Putamen (tissue), 1 donor: ENCODE results near the gene GABRB3.

Source experiments
- DNase-seq: peaks from one replicate; pipeline ENCODE4 v3.0.0-alpha.2; 2016; ENCODE audit warnings: low spot score

Gene GABRB3

DNA sequence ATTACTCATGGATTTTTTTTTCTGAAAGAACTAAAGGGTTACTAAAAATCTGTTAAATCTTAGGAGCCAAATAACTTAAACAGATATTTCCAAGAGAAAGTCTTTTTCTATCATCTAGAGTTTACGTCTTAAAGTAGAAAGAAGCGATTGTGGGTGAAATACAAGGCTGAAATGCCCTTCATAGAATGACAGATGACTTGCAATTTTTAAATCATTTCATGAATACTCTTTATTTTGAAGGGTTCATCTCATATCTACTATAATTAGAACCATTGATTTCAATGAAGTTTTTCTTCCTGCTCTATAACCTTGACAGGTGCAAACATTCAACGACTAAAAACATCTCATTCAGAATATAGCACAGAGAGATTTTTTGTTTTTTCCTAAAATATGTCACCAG, 217.0 kb downstream of the GABRB3 start:
- no peak for DNase-seq

DNA sequence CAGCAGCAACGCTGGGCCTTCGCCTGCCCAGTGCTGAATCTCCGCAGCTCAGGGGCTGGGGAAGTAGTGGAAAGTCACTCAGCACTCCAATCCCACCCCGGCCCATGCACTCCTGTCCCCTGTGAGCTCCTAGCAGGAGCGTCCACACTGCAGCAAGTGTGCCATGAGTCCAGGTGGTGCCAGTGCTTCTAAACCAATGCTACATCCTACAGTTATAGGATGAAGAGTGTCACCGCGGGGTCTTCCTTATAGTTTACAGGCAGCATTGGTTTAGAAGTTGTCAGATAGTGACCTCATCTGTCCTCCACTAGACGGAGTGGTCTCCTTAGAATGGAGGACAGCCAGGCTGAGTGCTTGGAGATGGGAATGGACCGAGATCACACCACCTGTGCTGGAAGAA, 221.4 kb downstream of the GABRB3 start:
- DNase-seq, result no peak

DNA sequence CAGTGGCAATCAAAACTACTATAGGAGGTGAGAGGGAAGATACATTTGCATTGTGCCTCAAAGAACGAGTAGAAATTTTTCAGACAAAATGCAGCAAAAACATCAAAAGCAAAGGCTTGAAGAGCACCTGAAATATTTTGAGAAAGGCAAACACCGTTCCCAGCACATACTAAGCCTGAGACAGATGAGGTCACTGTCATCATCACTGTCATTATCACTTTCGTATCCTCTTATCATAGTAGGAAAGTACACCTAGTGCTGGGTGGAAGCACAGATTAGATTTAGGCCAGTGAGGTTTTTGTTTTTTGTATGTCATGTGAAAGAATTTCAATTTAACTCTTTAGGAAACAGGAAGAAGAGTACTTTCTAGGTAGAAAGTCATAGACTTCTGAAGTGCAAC, 222.0 kb downstream of the GABRB3 start:
- no peak for DNase-seq

DNA sequence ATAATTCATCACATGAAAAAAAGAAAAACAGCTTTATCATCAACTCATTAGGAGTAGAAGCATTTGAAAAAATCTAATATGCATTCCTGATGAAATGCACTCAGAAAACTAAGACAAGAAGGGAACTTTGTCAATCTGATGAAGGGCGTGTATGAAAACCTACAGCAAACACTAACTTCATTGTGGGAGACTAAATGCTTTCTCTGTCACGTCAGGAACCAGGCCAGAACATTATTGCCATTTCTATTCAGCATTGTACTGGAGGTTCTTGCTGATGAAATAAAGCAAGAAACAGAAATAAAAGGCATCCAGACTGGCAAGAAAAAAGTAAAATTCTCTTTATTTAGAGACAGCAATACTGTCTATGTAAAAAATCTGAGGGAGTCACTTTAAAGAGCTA, 235.2 kb downstream of the GABRB3 start:
- no peak for DNase-seq

DNA sequence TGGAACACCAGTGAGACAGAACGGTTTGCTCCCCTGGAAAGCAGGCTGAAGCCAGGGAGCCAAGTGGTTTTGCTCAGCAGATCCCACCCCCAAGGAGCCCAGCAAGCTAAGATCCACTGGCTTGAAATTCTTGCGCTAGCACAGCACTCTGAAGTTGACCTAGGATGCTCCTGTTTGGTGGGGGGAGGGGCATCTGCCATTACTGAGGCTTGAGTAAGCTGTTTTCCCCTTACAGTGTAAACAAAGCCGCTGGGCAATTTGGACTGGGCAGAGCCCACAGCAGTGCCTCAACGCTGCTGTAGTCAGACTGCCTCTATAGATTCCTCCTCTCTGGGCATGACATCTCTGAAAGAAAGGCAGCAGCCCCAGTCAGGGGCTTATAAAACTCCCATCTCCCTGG, 241.4 kb downstream of the GABRB3 start:
- DNase-seq, result no peak

DNA sequence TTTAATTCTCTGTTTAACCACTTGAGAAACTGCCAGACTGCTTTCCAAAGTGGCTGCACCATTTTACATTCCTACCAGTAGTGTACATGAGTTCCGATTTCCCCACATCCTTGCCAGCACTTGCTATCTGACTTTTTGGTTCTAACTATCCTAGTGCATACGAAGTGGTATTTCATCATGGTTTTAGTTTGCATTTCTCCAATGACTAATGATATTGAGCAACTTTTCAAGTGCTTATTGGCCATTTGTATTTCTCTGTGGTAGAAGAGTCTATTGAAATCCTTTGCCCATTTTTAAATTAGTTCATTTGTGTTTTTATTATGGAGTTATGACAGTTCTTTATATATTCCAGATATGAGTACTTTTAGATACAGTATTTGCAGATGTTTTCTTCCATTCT, 247.8 kb downstream of the GABRB3 start:
- no peak for DNase-seq

DNA sequence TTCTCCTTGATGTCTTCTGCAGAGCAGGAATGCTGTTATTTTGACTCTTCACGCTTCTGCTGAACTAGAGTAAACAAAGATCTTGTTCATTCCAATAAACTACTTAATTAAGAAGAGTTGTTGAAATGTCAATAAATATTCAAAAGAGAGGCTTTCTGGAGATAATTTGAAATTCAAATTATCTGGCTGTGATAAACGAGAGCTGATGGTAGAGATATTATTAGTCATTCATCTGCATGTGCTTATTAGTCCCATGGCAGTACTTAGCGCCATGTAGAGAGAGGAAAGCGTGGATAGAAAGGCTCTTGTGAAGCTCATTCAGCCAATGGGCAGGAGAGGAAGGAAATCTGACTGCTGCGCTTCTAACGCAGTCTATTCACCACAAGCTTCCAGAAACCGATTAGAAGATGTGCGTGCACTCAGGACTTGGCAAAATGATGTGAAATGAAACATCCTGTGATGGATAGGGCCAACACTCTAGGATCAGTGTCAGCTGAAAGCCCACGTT, 251.1 kb downstream of the GABRB3 start:
- DNase-seq, result no peak

DNA sequence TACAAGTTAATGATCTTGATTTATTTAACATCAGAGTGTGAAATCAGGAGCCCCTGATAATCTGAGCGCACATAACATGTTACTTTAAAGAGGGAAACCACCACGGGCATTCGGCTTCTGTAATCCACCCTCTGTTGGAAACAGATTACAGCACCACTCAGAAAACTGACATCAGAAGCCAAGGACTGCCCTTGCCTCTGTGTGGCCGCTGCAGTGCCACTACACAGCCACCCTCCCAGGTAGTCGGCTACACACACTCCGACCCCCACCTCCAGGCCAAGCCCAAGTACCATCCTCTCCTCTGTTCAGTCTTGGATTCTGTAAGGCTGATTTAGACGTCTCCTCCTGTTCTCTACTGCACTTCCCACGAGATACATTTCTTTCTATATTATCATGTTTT, 251.7 kb downstream of the GABRB3 start:
- DNase-seq, result no peak

DNA sequence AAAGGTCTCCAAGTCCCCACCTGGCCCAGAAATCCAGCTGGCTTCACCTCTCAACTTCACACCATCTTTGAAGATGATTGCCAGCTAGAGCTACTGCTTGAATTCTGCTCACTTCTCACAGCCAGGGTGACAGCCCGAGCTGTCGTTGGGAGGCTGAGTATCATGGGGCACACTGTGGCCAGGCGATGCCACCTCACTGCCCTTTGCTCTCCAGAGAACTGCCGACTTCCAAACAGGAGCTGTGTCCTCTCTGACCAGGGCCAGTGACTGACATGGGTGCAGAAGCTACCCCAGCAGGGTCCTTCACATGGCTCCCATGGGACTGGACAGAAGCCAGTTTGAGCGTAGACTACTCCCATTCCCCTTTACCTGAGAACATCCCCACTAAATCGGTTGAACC, 254.0 kb downstream of the GABRB3 start:
- no peak for DNase-seq

DNA sequence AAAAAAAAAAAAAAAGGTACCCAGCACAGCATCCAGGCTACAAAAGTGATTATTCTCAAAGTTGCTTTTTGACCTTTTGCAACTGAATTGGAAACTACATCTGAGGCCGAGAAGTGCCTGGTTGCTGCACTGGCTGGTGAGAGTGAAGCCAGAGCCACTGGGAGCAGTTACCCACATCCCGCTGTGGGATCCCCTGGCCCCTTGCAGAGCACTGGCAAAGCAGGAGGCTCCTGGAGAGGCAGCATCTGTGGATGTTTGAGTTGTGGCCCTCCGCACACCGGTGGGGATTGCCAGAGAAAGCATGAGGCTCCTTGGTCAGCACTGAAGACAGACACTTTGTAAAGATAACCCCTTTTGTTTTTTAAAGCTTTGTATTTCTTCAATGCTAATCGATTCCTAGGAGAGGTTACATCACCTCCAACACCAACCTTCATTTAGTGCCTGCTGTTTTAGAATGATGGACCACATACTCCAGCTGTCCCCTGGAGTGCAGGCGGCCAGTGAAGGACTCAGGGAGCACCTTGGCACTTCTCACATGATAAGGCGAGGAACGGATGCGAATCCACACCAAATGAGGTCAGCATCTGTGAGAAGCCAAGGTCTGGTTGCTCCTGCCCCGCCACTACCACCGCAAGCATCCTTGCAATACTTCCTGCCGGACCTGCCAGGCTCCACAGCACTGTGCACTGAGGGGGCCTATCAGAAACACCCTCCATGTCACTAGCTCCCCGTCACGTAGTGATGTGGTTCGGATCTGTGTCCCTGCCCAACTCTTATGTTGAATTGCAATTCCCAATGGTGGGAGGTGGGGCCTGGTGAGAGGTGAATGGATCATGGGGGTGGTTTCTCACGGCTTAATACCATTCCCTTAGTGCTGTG, 256.5 kb downstream of the GABRB3 start:
- no peak for DNase-seq

DNA sequence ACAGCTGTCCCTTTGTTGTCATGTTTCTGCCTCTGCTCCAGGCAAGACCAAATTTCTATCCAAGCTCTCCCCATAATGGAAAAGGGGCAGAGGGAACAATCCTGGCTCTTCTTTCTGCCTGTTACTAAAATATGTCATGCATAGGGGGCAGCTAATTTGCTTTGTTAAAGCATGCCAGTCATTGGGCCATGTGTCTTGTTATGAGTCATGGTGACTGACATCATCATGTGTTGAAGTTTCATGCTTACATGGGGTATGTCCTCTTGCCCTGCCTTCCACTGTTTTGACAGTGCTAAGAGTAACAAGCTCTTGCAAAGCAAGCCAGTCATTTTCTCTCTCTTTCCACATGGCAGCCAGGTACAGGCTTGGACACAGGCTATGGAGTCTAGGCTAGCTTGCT, 268.9 kb downstream of the GABRB3 start:
- DNase-seq, result no peak
